ENCODE results near the gene NCBP1.

- TF ChIP-seq POLR2AphosphoS5 (IDR thresholded peaks at IDR 0.05; ENCODE audit: low read depth, low read length) (no peak), SIN3A (IDR thresholded peaks at IDR 0.05; ENCODE audit: borderline replicate concordance, insufficient read depth, low read length) (no peak)
Observed at GRCh38 chr9:97705354-97705950, 71.8 kb downstream of the NCBP1 start.
